ENCODE results near the gene GBE1.

DNA sequence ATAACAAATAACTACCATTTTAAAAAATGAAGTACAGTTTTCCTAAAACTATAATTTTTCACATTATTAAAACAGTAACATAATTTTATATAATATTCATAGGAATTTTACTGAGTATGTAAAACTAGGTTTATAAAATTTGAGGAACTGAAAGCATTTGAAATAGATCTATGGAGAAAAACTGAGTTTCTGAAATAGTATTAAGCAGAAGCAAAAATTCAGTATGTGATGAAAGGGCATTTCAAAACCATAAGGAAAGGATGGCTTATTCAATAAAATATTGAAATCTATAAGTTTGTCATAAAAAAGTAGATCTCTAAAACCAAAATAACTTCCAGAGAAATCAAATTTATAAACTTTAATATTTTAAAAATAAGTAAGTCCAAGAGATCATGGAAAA lies 53.4 kb downstream of the GBE1 start:
- TF ChIP-seq, protein P1, sequence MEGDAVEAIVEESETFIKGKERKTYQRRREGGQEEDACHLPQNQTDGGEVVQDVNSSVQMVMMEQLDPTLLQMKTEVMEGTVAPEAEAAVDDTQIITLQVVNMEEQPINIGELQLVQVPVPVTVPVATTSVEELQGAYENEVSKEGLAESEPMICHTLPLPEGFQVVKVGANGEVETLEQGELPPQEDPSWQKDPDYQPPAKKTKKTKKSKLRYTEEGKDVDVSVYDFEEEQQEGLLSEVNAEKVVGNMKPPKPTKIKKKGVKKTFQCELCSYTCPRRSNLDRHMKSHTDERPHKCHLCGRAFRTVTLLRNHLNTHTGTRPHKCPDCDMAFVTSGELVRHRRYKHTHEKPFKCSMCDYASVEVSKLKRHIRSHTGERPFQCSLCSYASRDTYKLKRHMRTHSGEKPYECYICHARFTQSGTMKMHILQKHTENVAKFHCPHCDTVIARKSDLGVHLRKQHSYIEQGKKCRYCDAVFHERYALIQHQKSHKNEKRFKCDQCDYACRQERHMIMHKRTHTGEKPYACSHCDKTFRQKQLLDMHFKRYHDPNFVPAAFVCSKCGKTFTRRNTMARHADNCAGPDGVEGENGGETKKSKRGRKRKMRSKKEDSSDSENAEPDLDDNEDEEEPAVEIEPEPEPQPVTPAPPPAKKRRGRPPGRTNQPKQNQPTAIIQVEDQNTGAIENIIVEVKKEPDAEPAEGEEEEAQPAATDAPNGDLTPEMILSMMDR (IDR thresholded peaks at IDR 0.05; ENCODE audit: insufficient read depth, low read length) = no peak
- TF ChIP-seq, protein P2, sequence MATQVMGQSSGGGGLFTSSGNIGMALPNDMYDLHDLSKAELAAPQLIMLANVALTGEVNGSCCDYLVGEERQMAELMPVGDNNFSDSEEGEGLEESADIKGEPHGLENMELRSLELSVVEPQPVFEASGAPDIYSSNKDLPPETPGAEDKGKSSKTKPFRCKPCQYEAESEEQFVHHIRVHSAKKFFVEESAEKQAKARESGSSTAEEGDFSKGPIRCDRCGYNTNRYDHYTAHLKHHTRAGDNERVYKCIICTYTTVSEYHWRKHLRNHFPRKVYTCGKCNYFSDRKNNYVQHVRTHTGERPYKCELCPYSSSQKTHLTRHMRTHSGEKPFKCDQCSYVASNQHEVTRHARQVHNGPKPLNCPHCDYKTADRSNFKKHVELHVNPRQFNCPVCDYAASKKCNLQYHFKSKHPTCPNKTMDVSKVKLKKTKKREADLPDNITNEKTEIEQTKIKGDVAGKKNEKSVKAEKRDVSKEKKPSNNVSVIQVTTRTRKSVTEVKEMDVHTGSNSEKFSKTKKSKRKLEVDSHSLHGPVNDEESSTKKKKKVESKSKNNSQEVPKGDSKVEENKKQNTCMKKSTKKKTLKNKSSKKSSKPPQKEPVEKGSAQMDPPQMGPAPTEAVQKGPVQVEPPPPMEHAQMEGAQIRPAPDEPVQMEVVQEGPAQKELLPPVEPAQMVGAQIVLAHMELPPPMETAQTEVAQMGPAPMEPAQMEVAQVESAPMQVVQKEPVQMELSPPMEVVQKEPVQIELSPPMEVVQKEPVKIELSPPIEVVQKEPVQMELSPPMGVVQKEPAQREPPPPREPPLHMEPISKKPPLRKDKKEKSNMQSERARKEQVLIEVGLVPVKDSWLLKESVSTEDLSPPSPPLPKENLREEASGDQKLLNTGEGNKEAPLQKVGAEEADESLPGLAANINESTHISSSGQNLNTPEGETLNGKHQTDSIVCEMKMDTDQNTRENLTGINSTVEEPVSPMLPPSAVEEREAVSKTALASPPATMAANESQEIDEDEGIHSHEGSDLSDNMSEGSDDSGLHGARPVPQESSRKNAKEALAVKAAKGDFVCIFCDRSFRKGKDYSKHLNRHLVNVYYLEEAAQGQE (IDR thresholded peaks at IDR 0.05; ENCODE audit: insufficient replicate concordance, low read depth) = no peak
- TF ChIP-seq POLR2AphosphoS5 (IDR thresholded peaks at IDR 0.05; ENCODE audit: low read depth) (no peak), SPI1 (IDR thresholded peaks at IDR 0.05; ENCODE audit: borderline replicate concordance, low read depth) (0 out of 2 replicates have a peak, but pooled peaks have one; percentile 4)
